GM04503 (cell line): Measurements from ENCODE around the gene RASGRF2.

Source experiments
- DNase-seq: peaks from one replicate; pipeline ENCODE4 v3.0.0-alpha.2; 2012; ENCODE audit warnings: low read depth

Gene RASGRF2

DNA sequence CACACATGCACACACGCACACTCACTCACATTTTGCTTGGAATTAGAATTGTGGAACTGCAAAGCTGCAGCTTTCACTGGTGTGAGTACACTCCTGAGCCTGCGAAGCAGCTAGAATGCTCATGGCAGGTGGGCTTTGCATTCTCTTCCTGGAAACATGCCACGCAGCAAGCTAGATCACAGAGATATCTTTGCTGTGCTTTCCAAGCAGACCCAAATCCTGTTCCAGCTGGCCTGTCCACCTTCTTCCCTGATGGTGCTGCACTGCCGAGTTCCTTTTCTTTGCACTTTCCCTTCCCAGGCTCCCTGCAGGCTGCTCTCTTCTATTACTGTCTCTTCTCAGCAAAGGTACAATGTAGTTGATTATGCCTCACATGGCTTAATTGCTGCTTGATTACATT, 180.3 kb downstream of the RASGRF2 start:
- no peak for DNase-seq

DNA sequence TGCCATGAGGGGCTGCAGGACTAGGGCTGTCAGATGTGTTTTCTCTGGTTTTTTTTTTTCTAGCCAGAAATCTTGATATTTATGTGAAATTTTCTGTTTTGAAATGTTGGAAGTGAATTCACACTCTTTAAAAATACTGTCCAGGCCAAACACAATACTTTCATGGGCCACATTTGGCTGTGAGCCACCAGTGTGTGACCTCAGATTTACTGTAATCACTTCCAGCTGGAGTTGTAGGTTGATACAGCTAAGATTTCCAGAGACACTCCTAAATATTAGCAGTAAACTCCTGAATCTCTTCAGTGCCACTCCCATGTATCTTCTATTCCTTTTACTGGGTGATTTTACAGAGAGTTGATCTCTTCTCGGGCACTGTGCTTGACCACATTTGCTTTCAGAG, 180.8 kb downstream of the RASGRF2 start:
- peak; percentile 25 for DNase-seq

- no peak for DNase-seq
Measured at GRCh38 chr5:81142108-81142507, 181.9 kb downstream of the RASGRF2 start.

- no peak for DNase-seq
Measured at GRCh38 chr5:81145329-81145935, 185.3 kb downstream of the RASGRF2 start.

DNA sequence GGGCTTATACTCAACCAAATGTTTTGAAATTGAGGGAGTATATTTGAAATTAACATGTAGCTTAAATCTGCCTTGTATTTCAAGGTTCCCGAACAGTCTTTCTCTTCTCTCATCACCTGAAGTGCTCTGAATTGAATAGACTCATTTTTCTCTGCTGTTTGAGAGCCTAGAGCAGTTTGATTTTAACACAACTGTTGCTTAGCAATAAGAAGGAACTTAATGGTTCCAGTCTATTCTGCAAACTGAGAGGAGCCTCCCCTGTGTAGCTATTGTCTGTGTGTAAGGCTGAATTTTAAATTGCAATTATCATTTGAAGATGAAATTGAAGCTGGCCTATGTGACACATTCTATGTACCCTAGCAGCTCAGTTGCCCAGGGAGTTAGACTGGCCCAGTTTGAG, 185.9 kb downstream of the RASGRF2 start:
- DNase-seq: no peak

DNA sequence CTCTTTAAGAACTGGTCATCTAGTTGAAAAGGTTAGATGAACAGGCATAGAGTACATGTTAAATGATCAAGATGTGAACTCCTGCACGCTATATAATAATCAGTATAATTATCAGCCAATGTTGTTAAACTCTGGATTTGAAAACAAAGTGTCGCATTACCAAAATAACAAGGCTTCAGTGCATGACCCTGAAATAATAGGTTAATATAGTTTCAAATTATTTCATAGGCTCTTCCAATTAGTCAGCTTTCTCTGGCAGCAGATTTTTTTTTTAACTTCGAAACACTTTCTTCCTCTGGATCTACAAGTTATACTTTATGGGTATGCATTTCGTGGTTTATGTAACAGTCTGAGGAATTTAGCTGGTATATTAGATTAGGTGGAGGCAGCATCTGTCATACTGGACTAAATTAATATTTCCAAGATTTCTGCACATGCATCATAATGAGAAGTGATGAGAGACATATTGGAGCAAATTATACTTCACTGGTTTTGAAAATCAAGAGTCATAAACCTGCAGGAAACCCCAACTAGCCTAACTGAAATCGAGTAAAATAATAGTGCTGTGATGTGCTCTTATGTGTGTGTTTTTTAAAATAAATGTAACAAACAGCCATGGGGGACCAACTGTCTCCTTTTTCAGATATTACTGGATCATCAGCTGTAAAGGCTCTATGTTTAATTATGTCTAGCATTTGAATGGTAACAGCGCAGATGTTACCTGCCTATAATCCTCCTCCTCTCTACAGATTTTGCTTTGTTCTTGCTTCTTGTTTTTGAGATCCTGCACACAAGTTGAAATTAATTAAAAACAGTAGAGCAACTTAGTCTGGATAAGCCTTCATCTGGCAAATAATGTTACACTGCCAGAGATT, 187.1 kb downstream of the RASGRF2 start:
- no peak for DNase-seq

DNA sequence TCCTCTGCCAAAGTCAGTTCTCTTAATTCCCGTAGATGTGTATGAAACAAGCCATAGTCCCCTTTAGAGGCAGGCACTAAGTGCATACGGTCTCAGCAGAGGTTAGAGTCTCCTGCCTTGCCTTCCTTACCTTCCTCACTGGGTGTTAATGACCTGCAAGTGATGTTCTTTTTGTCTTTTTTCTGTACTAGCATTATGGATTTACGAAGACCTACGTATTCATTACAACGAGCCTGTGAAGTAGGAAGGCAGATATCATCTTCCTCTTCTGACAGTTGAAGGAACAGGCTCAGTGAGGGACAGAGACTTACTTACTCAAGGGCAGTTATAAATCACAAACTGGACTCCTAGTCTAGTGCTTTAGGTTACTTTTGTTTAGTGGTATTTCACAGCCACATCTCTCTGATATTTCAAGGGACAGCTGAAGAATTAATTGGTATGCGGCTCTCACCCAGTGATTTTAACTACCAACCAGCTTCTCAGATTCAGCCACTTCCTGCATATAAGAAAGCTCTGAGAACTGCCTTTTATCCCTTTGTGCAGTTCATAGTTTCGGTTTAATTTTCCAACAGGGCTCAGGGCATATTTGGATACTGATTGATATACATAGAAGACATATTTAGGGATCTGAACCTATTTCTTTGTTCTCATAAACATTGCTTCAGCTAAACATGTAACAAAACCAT, 187.9 kb downstream of the RASGRF2 start:
- DNase-seq: no peak

DNA sequence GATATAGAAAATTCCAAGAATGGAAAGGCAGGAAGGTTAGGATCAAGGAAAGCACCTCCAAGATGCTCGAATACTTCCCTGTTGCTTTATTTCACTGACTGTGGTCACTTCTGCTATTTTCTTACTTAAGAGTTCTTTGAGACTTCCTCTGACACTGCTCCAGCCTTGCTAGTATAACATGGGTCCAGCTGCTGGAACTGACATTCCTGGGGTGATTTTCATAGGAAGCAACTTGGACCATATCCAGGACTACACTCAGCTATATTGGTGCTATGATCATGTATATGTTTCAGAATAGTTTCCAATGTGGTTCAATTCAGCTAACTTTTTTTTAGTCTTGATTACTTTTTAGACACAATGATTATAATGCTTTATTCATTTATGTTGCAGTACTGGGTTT, 191.4 kb downstream of the RASGRF2 start:
- no peak for DNase-seq

DNA sequence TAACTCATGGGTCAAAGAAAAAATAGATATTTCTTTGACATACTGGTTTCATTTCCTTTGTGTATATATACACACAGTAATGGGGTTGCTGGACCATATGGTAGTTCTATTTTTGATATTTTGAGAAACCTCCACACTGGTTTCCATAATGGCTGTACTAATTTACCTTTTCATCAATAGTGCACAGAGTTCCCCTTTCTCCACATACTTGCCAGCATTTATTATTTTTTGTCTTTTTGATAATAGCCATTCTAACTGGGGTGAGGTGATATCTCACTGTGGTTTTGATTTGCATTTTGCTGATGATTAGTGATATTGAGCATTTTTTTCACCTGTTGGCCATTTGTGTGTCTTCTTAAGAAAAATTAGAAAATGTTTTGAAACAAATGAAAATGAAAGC, 194.6 kb downstream of the RASGRF2 start:
- no peak for DNase-seq

GRCh38 chr5:81156732-81157131, 196.6 kb downstream of the RASGRF2 start:
- no peak for DNase-seq

- no peak for DNase-seq
Measured at GRCh38 chr5:81161012-81161601, 200.9 kb downstream of the RASGRF2 start.

DNA sequence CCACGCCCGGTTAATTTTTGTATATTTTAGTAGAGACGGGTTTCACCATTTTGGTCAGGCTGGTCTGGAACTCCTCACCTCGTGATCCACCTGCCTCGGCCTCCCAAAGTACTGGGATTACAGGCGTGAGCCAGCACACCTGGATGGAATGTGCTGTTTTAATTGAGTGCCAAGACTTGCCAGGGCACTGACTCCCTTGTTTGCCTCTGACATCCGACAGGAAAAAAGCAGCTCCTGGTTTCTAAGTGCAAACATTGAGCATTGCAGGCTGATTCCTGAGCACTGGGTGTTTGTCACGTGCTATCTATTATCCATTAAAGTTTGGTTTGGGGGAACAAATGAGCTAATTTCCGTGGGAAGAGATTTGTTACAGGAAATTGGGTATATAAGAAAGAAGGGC, 202.3 kb downstream of the RASGRF2 start:
- DNase-seq: no peak

- no peak for DNase-seq
Measured at GRCh38 chr5:81163651-81164050, 203.5 kb downstream of the RASGRF2 start.

GRCh38 chr5:81164476-81164875, 204.3 kb downstream of the RASGRF2 start:
- no peak for DNase-seq

GRCh38 chr5:81164936-81165335, 204.8 kb downstream of the RASGRF2 start:
- no peak for DNase-seq

DNA sequence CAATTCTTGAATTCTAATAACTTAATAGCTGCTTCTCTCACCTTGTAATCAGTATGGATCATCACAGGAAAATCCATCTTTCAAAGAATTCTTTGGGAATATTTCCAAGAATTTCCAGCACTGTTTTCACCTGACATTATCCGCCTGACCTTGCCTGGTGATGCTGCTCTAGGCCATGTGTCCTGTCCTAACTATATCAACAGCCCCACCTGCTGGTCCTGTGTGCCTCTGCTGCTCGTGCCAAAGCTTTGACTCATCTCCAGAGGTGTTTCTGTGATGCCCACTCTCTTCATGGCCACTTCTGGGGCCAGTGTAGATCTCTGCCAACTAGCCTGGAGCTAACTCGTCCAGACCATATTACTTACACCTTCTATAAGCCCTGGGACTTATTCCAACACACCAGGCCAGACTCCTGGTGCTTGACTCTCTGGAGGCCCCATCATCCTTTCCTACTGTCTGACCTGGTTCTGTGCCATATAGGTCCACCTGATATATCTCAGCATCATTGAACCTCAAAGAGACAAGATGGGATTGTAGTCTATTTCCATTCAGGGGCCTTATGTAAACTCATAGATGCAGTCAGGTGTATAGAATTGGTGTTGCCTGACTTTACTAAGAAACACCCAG, 205.4 kb downstream of the RASGRF2 start:
- DNase-seq: no peak

DNA sequence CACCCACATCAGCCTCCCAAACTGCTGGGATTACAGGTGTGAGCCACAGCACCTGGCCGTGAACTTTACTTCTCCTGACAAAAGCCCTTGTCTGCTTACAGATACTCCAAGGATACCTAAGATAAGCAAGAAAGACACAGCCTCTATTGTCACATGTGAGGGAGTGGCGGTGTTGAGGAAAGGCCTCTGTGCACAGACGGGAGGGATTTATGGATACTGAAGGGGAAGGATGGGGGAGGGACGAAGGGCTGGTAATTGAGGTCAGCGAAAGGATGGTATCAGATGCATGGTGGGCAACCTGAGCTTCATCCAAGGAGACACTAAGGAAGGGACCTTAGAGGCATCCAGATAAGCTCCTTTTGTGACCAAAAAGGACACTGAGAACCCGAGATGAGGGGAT, 206.3 kb downstream of the RASGRF2 start:
- DNase-seq: no peak

GRCh38 chr5:81167078-81167477, 206.9 kb downstream of the RASGRF2 start:
- DNase-seq: no peak

DNA sequence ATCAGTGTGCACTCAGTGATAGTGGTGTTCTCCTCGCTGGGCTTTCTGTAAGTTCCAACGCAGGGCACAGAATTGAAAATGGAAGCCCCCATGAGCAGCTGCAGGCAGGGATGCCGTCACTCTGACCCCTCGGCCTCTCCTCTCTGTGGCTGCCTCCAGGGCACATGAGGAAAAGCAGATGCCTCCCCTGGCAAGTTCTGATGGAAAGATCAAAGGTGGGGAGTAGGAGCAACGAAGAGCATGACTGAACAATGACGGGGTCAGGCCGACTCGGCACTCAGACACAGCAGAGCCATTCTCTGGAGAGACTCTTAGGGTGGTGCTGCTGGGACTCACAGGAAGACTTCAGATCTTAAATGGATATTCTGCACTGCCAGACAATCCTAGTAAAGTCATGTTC, 207.4 kb downstream of the RASGRF2 start:
- no peak for DNase-seq

DNA sequence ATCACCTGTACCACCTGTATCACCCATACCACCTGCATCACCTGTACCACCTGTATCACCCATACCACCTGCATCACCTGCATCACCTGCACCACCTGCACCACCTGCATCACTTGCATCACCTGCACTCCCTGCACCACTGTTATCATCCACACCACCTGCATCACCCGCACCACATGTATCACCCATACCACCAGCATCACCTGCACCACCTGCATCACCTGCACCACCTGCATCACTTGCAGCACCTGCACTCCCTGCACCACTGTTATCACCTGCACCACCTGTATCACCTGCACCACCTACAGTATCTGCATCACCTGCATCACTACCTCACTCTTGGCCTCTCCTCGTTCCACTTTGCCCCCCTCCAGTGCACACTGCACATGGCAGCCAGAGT, 209.8 kb downstream of the RASGRF2 start:
- no peak for DNase-seq

- DNase-seq: no peak
Measured at GRCh38 chr5:81171769-81172168, 211.6 kb downstream of the RASGRF2 start.

DNA sequence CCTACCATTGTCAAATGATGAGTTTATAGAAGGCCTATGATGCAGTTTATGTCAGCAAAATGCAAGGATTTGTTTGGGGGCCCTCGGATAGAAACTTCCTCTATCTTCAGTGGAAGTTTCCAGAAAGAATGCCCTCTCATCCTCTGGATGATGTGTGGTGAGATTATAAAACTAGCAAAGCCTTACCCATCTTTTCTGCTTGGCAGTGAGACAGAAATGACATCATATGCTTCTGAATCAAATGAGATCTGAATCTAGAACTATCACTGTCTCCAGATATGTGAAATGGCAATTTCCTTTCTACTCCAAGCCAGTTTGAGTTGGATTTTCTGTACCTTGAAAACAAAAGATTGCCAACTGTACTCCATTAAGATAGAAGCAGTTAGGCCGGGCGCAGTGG, 212.5 kb downstream of the RASGRF2 start:
- no peak for DNase-seq
